Right lobe of liver (tissue), 4 donors: ENCODE measurements around the gene NCAM2.

Source experiments
- CTCF ChIP-seq, 4 donors: fragments of 200-600 bp in 3 of 4; fragments of 450-650 bp in 1 of 4; IDR thresholded peaks; one replicate each; pipeline versions ENCODE4 v1.5.1 to v1.8.0; 2016 to 2022; ENCODE audit warnings: antibody characterized with exemption in 4 of 4, mild to moderate bottlenecking in 2 of 4
- POLR2A ChIP-seq: fragments of 450-650 bp; IDR thresholded peaks from one replicate; pipeline ENCODE4 v1.6.1; 2017; ENCODE audit warnings: antibody characterized with exemption, mild to moderate bottlenecking
- donor health status: DM: no; HTN: no; CAD: no.
- donor health status: DM: no; HTN: no; CAD: no.
- donor health status: DM: no; HTN: yes; CAD: no.

GRCh38 chr21:21231913-21232312 is 233.7 kb downstream of the NCAM2 start:
- TF ChIP-seq CTCF (IDR thresholded peaks at IDR 0.05) (no peak), POLR2A (no peak)
